Muscle of arm (tissue), 12 donors: ENCODE results near the gene BRME1. TPM values are rescaled to one million over a fixed set of nuclear protein-coding genes. Genes with fewer than 3 reads are reported as not detected.
"Not testable (repeated sequence)": the region's sequence is repeated elsewhere in the genome, so short reads cannot be mapped to it uniquely, and the experiment has no call there.

ENCODE experiments used
- DNase-seq: peaks from one replicate; pipeline ENCODE4 v3.0.0-alpha.2; 2013
- polyA plus RNA-seq, 12 donors: library from polyadenylated mRNA; unstranded; fragments of 120-200 nt; gene quantifications; one replicate each; pipeline ENCODE4 v1.2.1, GENCODE V29; 2013; ENCODE audit not compliant: insufficient read length in 12 of 12

Gene BRME1
- polyA plus RNA-seq, 12 donors: 2.1 to 24.7 (median 3.7) TPM; not detected in 1

DNA sequence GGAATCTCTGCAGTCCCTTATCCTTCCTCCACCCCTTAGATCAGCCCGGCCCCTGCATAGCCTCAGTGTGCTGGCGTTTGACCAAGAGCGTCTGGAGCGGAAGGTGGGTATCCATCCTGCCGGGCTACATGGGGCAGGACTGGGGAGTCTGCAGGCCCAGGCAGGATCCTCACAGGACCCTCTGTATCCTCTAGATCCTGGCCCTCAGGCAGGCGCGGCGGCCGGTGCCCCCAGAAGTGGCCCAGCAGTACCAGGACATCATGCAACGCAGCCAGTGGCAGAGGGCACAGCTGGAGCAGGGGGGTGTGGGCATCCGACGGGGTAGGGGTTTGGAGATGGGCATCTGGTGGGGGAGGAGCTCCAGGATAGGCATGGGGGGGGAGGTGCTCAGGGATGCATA, 23.4 kb upstream of the BRME1 start:
- DNase-seq: no peak

DNA sequence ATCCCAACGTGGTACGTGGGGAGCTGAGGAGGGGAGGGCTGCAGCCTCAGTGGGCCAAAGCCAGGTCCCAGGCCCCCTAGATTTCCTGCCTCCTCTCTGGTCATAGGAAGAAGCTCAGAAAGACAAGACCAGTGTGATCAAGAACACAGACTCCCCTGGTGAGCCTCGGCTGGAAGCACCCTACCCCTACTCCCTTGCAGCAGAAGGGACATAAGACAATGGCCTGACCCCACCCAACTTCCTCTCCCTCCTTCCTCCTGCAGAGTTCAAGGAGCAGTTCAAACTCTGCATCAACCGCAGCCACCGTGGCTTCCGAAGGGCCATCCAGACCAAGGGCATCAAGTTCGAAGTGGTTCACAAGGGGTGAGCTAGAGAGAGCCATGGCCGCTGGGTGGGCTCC, 20.8 kb upstream of the BRME1 start:
- DNase-seq: no peak

DNA sequence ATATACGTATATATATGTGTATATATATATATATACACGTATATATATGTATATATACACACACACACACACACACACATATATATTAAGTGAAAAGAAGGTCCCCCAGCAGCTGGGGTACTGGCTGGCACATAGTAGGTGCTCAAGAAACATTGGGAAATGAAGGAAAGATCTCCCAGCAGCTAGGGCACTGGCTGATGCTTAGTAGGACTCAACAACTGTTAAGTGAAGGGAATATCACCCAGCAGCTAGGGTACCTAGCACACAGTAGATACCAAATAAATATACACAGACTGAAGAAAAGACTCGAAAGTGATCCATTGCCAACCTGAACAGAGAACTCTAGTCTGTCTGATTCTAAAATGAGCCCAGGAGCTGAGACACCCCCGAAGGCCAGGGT, 20.1 kb upstream of the BRME1 start:
- no peak for DNase-seq

DNA sequence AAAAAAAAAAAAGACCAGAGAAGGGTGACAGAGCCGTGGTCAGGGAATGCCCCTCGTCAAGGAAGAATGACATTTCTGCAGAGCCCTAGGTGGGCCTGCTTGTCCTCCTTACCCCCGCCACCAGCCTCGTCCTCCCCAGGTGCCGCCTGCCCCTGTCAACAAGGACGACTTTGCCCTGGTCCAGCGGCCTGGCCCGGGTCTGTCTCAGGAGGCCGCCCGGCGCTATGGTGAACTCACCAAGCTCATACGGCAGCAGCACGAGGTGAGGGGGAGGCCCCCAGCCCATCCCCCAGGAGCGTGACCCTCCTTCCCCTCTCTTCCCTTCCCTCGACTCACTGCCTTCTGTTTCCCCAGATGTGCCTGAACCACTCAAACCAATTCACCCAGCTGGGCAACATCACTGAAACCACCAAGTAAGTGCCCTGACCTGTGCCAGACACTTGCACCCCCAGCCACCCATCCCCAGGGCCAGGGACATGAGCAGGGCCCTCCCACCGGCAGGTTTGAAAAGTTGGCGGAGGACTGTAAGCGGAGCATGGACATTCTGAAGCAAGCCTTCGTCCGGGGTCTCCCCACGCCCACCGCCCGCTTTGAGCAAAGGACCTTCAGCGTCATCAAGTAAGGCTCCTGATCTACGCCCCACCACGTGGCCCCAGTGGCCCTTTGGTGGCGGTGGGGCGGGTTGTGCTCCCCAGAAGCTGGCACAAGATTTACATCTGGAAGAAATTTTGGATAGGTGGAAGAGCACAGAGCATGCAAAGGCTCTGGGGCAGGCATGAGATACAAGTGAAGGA, 17.5 kb upstream of the BRME1 start:
- no peak for DNase-seq

DNA sequence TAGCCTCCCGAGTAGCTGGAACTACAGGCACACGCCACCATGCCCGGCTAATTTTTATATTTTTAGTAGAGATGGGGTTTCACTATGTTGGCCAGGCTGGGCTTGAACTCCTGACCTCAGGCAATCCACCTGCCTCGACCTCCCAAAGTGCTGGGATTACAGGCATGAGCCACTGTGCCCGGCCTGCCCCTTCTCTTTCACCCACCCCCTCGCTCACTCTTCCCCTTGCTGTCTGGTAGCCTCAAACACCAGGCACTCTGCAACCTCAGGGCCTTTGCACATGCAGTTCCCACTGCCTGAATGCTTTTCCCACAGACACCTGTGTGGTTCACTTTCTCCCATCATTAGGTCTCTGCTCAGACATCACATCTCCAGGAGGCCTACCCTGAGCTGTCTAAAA, 16.2 kb upstream of the BRME1 start:
- not testable (repeated sequence) for DNase-seq

DNA sequence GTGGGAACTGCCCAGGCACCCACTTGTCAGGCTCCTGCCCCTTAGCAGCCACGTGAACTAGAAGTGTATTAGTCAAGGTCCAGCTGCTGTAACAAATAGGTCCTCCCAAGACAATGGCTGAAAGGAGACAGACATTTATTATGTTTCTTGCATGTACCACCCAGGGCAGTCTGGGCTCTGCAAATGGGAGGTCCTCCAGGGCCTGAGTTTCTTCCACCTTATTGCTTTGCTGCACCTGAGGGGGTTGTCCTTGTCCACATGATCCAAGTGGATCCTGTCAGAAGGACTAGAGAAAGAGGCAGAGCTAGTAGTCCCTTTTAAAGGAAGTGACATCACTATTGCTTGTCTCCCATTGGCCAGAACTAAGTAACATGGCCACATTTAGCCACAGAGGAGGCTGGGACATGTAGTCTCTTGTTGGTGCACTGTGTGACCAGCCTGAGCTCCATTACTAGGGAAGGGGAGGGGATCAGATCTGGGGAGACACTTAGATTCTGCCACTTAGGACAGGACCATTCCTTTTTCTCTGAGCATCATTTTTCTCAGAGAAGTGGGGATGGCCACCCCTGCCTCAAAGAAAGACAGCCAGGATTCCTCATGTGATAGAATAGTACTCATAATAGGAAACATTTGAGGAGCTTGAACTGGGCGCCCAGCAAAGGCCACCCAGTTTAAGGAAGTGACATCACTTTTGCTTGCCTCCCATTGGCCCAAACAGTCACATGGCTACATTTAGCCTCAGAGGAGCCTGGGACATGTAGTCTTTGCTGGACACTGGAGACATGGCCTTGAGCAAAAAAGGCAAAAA, 15.2 kb upstream of the BRME1 start:
- DNase-seq: peak; percentile 23

DNA sequence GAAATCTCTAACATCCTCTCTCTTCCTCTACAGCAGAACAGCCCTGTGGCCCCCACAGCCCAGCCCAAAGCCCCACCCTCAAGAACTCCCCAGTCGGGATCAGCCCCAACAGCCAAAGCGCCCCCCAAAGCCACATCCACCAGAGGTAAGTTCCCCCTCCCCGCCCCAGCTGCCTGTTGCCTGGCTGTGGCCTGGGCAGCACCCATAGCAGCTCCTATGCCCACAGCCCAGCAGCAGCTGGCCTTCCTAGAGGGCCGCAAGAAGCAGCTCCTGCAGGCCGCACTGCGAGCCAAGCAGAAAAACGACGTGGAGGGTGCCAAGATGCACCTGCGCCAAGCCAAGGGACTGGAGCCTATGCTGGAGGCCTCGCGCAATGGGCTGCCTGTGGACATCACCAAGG, 14.6 kb upstream of the BRME1 start:
- DNase-seq: no peak

DNA sequence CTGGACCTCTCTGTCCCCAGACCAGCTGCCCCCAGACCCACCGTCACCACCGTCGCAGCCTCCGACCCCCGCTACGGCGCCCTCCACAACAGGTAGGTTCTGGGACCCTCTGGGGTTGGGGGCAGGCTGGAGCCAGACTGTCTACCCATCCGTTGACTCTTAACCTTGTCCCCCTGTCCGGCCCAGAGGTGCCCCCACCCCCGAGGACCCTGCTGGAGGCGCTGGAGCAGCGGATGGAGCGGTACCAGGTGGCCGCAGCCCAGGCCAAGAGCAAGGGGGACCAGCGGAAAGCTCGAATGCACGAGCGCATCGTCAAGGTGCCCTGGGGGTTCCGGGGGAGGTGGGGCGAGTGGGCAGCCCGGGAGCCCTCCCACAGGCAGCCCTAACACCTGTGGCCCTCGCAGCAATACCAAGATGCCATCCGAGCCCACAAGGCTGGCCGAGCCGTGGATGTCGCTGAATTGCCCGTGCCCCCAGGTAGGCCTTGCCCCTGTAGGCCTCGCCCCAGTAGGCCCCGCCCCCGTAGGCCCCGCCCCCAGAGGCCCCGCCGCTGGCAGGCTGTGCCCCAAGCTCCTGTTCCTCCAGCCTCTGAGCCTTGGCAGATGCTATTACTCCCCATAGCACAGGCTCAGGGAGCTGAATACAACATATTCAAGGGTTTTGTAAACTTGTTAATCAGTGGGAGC, 13.0 kb upstream of the BRME1 start:
- DNase-seq: no peak

DNA sequence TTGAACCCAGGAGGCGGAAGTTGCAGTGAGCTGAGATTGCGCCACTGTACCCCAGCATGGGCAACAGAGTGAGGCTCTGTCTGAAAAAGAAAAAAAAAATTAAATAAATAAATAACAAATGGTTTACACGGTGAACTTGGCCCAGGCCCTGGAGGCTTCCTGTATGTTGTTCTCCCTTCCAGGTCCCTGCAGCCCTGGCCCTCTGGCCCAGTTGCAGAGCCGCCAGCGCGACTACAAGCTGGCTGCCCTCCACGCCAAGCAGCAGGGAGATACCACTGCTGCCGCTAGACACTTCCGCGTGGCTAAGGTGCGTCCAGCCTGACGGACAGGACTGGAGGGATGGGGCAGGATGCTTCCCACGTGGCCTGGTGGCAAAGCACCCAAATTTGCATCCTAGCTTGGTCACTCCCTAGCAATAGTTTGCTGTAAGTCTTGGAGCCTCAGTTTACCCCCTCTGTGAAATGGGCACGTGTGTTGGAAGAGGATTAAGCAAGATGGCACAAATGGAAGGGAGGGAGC, 12.0 kb upstream of the BRME1 start:
- no peak for DNase-seq

DNA sequence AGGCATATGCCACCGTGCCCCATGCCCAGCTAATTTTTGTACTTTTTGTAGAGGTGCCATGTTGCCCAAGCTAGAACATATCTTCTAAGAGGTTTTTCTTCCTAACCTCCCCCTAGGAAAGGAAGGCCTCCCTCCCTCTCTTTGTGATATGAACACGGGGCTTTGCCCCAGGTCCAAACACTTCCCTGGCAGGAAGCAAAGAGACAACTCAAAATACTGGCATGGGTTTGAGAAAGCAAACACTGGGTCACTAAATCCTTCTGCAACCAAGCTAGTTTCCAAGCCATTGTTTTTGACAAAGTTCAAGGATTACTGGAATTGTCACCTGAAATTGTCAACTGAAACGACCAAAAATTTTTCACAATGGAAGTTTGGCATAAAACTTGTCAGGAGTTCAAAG, 8.9 kb upstream of the BRME1 start:
- DNase-seq: no peak

DNA sequence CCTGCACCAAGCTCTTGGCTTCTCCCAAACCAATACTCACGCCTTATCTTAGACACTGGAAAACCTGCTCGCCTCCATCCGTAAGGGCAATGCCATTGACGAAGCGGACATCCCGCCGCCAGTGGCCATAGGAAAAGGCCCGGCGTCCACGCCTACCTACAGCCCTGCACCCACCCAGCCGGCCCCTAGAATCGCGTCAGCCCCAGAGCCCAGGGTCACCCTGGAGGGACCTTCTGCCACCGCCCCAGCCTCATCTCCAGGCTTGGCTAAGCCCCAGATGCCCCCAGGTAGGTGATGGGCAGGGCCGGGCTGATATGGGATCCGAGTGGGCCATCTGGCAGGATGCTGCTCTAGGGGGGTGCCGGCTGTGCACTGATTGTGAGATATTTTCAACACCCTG, 7.4 kb upstream of the BRME1 start:
- no peak for DNase-seq

DNA sequence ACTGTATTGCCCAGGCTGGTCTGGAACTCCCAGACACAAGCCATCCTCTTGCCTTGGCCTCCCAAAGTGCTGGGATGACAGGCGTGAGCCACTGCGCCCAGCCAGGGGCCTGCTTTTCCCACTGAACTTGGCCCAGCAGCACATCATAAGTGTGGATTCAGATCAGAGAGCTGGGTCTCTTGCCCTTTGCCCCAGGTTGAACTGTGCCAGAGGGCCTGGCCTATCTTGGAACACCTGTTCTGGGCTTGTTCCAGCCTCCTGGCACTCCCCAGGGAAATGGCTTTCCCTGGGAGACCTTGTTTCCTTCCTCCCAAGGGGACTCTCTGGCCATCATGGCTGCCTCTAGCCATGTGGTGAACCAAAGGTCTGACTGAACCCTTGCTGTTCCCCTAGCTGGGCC, 3.5 kb upstream of the BRME1 start:
- no peak for DNase-seq

DNA sequence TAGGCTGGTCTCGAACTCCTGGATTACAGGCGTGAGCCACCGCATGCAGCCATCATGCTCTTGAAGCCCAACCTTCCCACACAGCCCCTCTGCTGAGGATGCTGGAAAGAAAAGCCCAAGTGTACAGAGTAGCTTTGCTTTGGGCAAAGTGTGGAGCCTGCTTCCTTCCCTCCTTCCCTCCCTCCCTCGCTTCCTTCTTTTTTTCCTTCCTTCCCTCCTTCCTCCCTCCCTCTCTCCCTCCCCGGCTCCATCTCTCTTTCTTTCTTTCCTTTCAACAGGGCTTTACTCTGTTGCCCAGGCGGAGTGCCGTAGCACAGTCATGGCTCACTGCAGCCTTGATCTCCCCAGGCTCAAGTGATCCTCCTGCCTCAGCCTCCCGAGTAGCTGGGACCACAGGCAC, 2.8 kb upstream of the BRME1 start:
- no peak for DNase-seq

DNA sequence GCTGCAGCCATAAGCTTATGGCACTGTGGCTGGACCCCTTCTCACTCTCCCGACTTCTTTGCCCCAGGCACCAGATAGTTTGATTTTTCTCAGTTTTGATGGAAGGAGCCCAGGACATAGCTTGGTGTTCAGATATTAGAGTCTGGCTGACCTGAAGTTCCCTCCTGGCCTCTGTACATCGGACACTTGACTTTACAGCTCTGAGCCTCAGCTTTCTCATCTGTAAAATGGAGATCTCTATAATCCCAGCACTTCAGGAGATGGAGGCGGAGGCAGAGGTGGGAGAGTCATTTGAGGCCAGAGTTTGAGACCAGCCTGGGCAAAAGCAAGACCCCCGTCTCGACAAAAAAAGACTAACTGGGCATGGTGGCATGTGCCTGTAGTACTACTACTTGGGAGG, 993 bp upstream of the BRME1 start:
- no peak for DNase-seq

DNA sequence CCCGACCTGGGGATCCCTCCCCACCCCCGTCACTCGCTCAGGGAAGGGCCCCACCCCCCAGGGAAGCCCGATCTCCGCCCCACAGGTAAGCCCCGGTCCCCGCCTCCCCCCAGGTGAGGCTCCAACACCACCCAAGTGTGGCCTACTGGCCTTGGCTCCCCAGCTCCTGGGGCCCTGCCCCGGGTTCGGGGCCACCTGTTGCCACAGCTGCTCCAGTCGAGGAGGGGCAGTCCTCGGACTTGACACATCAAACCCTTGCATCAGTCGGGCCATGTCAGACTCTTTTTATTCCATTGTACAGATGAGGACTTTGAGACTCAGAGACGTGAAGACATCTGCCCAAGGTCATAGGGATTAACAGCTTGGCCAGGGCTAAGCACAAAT, 596 bp upstream of the BRME1 start:
- peak; percentile 14 for DNase-seq

DNA sequence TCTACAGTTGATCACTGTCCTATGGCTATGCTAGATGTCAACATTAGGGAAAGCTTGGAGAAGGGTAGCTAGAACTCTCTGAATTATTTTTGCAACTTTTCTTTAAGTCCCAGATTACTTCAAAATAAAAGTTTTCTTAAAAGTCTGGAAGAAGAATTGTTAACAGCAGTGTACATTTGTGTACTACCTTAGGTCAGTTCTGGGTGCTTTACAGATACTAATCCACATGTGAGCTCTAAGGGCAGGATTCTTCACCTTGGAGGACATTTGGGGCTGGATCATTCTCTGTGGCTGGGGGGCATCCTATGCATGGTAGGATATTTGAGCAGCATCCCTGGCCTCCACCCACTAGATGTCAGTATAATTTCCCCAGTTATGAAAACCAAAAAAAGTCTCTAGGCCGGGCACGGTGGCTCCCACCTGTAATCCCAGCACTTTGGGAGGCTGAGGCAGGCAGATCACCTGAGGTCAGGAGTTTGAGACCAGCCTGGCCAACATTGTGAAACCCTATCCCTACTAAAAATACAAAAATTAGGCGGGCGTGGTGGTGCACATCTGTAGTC, 2.8 kb downstream of the BRME1 start:
- no peak for DNase-seq

DNA sequence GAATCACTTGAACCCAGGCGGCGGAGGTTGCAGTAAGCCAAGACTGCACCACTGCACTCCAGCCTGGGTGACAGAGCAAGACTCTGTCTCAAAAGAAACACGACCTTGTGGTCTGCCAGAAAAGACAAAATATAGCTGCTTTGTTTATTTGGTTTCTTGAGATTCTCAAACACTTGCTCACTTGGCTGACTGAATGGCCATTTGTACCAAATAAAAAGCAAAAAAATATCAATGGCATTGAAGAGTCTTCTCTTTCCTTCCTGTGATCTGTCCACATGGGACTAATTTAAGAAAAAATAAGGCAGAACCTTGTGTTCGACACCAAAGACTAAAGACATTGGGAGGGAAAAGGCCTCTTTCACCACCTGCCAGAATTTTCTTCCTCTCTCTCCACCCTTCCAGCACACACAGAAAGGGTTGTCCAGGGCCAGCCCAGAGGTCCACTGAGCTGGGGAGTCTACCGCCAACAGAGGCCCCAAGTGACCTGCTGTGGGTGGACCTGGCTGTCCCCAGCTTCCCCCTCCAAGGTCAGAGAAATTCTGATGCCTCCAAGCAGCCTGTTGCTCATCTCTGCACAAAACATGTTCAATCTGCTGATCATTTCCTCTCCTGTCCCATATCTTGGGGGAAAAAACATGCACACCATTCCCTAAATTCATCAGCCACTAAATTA, 5.9 kb downstream of the BRME1 start:
- DNase-seq: no peak

DNA sequence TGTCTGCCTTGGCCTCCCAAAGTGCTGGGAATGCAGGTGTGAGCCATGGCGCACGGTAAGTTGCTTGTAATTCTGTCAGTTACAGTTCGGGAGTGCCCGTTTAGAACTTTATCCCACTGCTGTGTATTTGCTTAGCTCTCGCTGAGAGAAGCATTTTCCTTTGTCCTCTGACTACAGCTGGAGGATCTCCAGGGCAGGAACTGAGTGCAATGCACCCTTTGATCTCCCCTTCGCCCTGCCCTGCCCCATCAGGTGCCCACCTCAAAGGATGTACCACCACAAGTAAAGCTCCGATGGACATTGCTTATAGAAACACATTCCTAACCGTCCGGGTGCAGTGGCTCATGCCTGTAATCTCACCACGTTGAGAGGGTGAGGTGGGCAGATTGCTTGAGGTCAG, 6.5 kb downstream of the BRME1 start:
- DNase-seq: no peak

DNA sequence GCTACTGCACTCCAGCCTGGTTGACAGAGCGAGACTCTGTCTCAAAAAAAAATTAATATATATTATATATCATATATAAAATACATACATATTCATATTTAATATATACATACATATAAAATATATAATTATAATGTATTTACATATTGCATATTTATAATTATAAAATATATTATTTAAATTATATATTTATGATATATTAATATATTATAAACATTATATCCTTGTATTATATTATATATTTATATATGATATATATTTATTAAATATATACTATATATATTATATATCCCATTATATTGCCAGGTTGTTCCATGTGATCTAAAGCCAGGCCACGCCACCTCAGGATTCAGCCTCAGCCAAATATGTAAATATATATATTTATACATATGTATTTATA, 9.7 kb downstream of the BRME1 start:
- no peak for DNase-seq

DNA sequence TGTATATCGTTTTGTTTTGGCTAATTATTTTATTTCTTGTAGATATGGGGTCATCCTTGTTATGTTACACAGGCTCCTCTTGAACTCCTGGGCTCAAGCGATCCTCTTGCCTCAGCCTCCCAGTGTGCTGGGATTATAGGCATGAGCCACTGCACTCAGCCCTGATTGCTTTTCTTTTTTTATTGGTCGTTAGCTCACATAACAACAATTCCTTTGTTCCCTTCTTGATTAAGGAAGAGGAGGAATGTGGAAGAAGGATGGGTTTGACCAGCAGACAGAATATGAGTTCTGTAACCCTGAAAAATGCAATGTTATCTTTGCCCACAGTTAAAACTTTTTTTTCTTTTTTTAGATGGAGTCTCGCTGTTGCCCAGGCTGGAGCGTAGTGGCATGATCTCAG, 11.4 kb downstream of the BRME1 start:
- DNase-seq: no peak

DNA sequence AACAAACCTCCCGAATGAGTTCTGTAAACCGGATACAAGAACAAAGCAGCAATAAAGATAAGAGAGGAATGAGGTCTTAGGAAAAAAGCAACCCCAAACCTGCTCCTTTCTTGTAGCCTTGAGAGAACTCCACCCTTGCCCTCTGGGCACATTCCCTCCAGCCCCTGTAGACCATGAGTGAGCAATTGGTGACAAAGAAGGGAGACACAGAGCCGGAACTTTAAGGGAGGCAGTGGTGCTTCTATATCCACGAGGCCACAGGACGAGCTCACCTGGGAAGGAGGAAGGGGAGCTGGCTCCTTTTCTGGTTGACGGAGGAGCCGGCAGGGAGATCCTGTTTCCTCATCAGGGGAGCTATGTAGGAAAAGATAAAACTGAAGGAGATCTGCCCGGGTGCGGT, 13.0 kb downstream of the BRME1 start:
- DNase-seq: no peak

DNA sequence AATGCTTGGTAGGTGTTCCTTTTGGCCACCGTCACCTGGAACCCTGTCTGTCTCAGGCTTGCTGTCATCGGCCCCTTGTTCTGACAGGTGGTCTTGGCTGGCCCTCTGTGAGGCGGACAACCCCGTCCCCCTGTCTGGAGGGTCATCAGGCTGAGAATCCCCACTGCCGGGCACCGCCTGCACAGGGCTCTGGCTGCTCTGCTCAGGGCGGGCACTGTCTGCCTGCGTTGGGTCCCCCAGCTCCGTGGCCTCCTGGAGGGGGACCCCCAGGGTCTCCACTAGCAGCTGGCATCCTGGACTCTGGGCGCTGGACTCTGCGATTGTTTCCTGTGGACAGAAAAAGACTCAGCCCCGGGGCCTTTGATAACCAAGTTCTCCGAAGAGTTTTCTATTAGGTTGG, 15.8 kb downstream of the BRME1 start:
- no peak for DNase-seq
